ENCODE results near the gene CLEC4G.

The CLEC4G gene

DNA sequence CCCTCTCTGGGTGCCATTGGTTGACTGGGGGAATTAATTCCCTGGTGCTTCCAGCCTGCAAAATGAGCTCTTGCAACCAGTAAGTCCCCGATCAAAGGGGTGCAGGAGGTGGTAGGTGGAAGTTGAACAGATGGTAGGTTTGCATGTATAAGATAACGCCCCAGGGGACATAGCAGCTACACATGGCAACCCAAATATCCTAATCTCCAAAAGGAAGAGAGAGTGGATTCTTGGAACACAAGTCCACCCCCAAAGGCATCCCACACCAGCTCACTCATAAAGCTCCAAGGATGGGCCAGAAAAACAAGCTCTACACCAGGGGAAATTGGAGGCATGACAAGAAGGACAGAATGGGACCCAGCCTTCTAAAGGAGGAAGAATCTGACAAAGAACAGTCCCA lies 10.7 kb upstream of the CLEC4G start:
- no peaks in the 10 kb centered on the region for H4K20me1 ChIP-seq (ENCODE audit: low read depth, low read length)
- H3K9ac ChIP-seq (ENCODE audit: low read length), result no peak overlapping the region
- no peak overlapping the region for H3K27ac ChIP-seq (ENCODE audit: low read depth, low read length)
- H3K4me3 ChIP-seq (ENCODE audit: insufficient read depth, low read length, poor library complexity, severe bottlenecking), result no peak overlapping the region
- H3K27me3 ChIP-seq (ENCODE audit: low read length), result no peaks in the 10 kb centered on the region
- no peaks in the 10 kb centered on the region for H3K9me3 ChIP-seq (ENCODE audit: insufficient read depth, low read length)
- H3K79me2 ChIP-seq (ENCODE audit: insufficient read depth, low read length), result no peaks in the 10 kb centered on the region
- no peaks in the 10 kb centered on the region for H3K9me2 ChIP-seq (replicated peaks; ENCODE audit: insufficient read depth, low read length)
- TF ChIP-seq, protein P1, sequence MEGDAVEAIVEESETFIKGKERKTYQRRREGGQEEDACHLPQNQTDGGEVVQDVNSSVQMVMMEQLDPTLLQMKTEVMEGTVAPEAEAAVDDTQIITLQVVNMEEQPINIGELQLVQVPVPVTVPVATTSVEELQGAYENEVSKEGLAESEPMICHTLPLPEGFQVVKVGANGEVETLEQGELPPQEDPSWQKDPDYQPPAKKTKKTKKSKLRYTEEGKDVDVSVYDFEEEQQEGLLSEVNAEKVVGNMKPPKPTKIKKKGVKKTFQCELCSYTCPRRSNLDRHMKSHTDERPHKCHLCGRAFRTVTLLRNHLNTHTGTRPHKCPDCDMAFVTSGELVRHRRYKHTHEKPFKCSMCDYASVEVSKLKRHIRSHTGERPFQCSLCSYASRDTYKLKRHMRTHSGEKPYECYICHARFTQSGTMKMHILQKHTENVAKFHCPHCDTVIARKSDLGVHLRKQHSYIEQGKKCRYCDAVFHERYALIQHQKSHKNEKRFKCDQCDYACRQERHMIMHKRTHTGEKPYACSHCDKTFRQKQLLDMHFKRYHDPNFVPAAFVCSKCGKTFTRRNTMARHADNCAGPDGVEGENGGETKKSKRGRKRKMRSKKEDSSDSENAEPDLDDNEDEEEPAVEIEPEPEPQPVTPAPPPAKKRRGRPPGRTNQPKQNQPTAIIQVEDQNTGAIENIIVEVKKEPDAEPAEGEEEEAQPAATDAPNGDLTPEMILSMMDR (IDR thresholded peaks at IDR 0.05; ENCODE audit: insufficient read depth, low read length, poor library complexity, severe bottlenecking), result no peak
- TF ChIP-seq EZH2phosphoT487 (conservative IDR thresholded peaks at IDR 0.05; ENCODE audit: low read length), result no peak
- no peak overlapping the region for H2AFZ ChIP-seq (ENCODE audit: low read depth, low read length, severe bottlenecking)
- no peaks in the 10 kb centered on the region for H3F3A ChIP-seq (ENCODE audit: insufficient read depth)
- no peaks in the 10 kb centered on the region for H3K36me3 ChIP-seq (ENCODE audit: low read length)
- H3K4me2 ChIP-seq (ENCODE audit: low read depth, low read length, poor library complexity, severe bottlenecking), result no peak overlapping the region

DNA sequence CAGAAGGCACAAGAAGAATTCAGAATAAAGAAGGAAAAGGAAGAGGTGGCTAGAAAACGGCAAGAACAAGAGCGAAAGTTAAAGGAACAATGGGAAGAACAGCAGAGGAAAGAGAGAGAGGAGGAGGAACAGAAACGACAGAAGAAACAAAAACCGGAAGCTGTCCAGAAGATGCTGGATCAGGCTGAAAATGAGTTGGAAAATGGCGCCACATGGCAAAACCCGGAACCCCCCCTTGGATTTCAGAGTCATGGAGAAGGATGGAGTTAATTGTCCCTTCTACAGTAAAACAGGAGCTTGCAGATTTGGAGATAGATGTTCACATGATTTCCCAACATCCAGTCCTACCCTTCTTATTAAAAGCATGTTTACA lies 8.8 kb upstream of the CLEC4G start:
- Histone ChIP-seq H3K4me3 (ENCODE audit: insufficient read depth, low read length, poor library complexity, severe bottlenecking) (no peak overlapping the region), H2AFZ (ENCODE audit: low read depth, low read length, severe bottlenecking) (no peak overlapping the region), H3K4me2 (ENCODE audit: low read depth, low read length, poor library complexity, severe bottlenecking) (no peak overlapping the region), H3K9ac (ENCODE audit: low read length) (no peak overlapping the region), H3K27me3 (ENCODE audit: low read length) (no peaks in the 10 kb centered on the region), H3K9me2 (replicated peaks; ENCODE audit: insufficient read depth, low read length) (no peaks in the 10 kb centered on the region), H4K20me1 (ENCODE audit: low read depth, low read length) (no peaks in the 10 kb centered on the region), H3K36me3 (ENCODE audit: low read length) (no peaks in the 10 kb centered on the region), H3K9me3 (ENCODE audit: insufficient read depth, low read length) (no peaks in the 10 kb centered on the region), H3K79me2 (ENCODE audit: insufficient read depth, low read length) (no peaks in the 10 kb centered on the region), H3F3A (ENCODE audit: insufficient read depth) (no peaks in the 10 kb centered on the region), H3K27ac (ENCODE audit: low read depth, low read length) (no peak overlapping the region)
- TF ChIP-seq EZH2phosphoT487 (conservative IDR thresholded peaks at IDR 0.05; ENCODE audit: low read length), result no peak
- TF ChIP-seq, protein P1 (IDR thresholded peaks at IDR 0.05; ENCODE audit: insufficient read depth, low read length, poor library complexity, severe bottlenecking), result no peak

DNA sequence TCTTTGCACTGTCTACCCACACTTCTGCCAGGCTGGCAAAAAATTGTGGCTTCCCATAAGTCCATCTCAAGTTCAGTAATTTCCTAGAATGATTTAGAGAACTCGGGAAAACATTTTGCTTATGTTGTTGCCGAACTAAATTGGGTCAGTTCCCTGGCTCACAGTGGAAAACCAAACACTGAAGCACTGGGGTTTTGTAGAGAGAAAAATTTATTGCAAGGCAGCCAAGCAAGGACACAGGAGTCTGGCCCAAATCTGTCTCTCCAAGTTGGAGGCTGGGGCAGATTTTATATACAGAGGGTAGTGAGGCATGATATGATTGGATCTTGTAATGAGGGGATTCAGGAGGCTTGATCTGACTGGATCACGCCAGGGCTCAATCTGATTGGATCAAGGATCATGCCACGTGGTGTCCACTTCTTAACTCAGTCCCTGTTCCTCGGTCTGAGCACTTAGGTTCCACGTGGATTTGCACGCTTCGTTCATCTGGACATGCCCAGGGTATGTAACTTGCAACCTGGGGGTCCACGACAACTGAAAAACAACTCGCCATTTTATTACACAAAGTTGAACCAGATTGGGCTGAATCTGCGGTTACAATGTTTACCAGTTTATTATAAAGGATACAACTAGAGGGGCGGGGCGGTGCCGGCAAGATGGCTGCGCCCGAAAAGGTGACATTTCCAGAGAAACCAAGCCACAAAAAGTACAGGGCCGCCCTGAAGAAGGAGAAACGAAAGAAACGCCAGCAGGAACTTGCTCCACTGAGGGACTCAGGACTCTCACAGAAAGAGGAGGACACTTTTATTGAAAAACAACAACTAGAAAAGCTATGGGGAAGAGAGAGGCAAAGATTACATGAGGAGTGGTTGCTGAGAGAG lies 8.1 kb upstream of the CLEC4G start:
- Histone ChIP-seq H3K4me2 (ENCODE audit: low read depth, low read length, poor library complexity, severe bottlenecking) (no peak overlapping the region), H3K79me2 (ENCODE audit: insufficient read depth, low read length) (no peaks in the 10 kb centered on the region), H3F3A (ENCODE audit: insufficient read depth) (no peaks in the 10 kb centered on the region), H3K27ac (ENCODE audit: low read depth, low read length) (no peak overlapping the region), H3K4me3 (ENCODE audit: insufficient read depth, low read length, poor library complexity, severe bottlenecking) (no peak overlapping the region), H3K9me3 (ENCODE audit: insufficient read depth, low read length) (no peaks in the 10 kb centered on the region), H4K20me1 (ENCODE audit: low read depth, low read length) (no peaks in the 10 kb centered on the region), H3K9me2 (replicated peaks; ENCODE audit: insufficient read depth, low read length) (no peaks in the 10 kb centered on the region), H3K27me3 (ENCODE audit: low read length) (no peaks in the 10 kb centered on the region), H3K9ac (ENCODE audit: low read length) (no peak overlapping the region), H2AFZ (ENCODE audit: low read depth, low read length, severe bottlenecking) (no peak overlapping the region), H3K36me3 (ENCODE audit: low read length) (no peaks in the 10 kb centered on the region)
- no peak for TF ChIP-seq EZH2phosphoT487 (conservative IDR thresholded peaks at IDR 0.05; ENCODE audit: low read length)
- TF ChIP-seq, protein P1 (IDR thresholded peaks at IDR 0.05; ENCODE audit: insufficient read depth, low read length, poor library complexity, severe bottlenecking), result no peak

Data from SU-DHL-6 (cell line).